AG10803 (cell line): Measurements from ENCODE around the gene FAM111A.

Source experiments
- DNase-seq: peaks from one replicate; pipeline ENCODE4 v3.0.0; 2010; ENCODE audit warnings: low read depth
- H3K4me3 ChIP-seq: 2 replicates; pipeline ENCODE4 v1.5.1; 2011; ENCODE audit warnings: mild to moderate bottlenecking, low read length, control low read depth
- TF ChIP-seq, protein P1 (sequence below): conservative IDR thresholded peaks from 2 replicates; pipeline ENCODE4 v1.5.1; 2011; ENCODE audit warnings: mild to moderate bottlenecking, low read length, control low read depth, inconsistent platforms

Gene FAM111A

DNA sequence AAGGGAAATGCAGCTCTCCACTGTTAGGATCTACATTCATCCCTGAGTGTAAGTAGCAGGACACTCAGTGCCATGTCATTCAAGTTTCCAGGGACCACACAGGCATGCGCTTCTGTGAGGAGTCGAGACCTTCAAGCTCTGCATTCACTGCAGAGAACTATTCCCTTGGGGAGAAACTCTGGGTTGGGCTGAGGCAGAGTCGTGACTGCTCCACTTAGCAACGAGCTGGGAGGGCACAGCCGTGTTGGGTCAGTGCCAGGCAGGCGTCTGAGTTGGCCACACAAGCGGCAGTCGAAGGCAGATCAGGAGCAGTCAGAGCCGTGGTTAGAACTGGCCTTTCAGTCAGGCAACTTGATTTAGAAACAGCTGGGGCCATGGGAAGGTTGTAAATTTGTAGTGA lies 55.3 kb downstream of the FAM111A start:
- peak; percentile 69 for DNase-seq
- H3K4me3 ChIP-seq: no peak overlapping the region
- TF ChIP-seq, protein P1, sequence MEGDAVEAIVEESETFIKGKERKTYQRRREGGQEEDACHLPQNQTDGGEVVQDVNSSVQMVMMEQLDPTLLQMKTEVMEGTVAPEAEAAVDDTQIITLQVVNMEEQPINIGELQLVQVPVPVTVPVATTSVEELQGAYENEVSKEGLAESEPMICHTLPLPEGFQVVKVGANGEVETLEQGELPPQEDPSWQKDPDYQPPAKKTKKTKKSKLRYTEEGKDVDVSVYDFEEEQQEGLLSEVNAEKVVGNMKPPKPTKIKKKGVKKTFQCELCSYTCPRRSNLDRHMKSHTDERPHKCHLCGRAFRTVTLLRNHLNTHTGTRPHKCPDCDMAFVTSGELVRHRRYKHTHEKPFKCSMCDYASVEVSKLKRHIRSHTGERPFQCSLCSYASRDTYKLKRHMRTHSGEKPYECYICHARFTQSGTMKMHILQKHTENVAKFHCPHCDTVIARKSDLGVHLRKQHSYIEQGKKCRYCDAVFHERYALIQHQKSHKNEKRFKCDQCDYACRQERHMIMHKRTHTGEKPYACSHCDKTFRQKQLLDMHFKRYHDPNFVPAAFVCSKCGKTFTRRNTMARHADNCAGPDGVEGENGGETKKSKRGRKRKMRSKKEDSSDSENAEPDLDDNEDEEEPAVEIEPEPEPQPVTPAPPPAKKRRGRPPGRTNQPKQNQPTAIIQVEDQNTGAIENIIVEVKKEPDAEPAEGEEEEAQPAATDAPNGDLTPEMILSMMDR: no peak

DNA sequence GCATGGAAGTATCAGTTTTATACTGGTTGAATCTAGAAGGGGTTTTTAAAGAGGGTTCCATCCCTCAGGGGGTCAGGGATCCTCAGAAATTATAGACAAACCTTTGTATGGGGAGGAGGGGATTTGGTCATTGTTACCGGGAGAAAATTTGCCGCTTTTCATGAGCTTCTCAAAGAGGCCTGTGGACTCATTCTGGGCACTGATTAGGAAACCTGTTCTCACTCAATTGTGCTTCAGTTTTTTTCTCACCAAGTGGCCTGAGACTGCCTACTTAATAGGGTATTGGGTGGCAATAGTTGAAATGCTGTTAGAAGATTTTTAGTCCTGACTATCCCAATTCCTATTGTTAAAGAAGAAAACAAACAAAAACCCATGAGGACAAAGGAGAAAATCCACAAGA lies 56.1 kb downstream of the FAM111A start:
- TF ChIP-seq, protein P1: no peak

DNA sequence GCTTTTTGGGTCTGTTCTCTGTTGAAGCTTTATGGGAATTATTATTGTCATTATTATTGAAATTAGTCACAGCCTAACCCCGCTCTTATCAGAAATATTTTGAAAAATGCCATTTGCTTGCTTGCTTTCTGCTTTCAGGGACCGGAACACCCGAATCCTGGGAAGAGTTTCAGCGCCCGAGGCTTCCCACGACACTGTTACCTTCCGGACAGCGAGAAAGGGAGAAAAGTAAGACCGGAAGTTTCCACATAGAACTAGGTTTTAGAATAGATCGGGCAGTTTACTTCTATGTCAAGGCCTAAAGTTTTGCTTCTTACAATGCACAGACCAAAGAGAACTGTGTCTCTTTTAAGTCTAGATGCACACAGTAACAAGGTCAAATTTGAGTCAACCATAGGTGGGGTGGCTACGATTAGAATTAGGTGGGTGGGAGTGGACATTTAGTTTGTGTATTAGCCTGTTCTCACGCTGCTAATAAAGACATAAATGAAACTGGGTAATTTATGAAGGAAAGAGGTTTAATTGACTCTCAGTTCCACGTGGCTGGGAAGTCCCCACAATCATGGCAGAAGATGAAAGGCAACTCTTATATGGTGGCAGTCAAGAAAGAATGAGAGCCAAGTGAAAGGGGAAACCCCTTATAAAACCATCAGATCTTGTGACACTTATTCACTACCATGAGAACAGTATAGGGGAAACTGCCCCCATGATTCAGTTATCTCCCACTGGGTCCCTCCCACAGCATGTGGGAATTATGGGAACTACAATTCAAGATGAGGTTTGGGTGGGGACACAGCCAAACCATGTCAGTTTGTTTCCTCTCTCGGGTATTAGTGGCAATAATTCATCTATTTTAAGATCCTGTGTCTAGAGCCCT lies 57.1 kb downstream of the FAM111A start:
- no peak overlapping the region for H3K4me3 ChIP-seq
- TF ChIP-seq, protein P1: no peak
- no peak for DNase-seq

More for the DNA sequence above, 56.1 kb downstream of the FAM111A start:
- H3K4me3 ChIP-seq: no peak overlapping the region
- DNase-seq: no peak

DNA sequence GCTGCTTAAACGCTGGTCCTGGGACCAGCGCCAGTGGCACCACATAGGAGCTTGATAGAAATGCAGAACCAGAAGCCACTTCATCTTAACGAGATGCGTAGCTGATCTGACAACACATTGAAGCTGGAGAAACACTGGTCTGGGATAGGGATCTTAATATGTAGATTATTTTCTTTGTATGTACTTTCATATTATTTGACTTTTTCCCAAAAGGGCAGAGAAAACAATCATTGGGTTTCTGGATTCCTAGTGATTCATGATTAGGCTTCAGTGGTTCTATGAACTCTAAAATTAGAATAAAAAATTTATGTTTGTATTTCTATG lies 57.7 kb downstream of the FAM111A start:
- TF ChIP-seq, protein P1: no peak
- no peak for DNase-seq
- H3K4me3 ChIP-seq: no peak overlapping the region

DNA sequence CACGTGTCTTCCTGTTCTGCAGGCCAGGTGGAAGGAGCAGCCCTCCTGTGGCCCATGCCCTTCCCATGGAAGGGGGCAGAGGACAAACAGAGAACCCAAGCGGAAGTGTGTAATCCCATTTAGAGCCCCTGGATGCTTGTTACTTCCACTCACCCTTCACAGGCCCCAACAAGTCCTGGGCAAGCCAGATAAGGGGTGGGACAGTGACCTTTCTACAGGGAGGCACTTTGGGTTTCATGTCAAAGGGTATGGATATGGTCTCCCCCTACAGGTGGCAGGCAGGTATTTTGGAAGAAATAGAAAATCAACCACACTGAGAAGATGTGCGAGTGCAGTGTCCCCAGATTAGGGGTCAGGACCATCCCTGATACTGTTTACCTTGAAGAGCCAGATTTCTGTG lies 58.7 kb downstream of the FAM111A start:
- DNase-seq: no peak
- TF ChIP-seq, protein P1: 0 out of 2 replicates have a peak, but pooled peaks have one; percentile 2
- H3K4me3 ChIP-seq: no peak overlapping the region
